Measurements from ENCODE around the gene ICE1.
"Not testable (repeated sequence)": the region's sequence is repeated elsewhere in the genome, so short reads cannot be mapped to it uniquely, and the experiment has no call there.

The ICE1 gene

DNA sequence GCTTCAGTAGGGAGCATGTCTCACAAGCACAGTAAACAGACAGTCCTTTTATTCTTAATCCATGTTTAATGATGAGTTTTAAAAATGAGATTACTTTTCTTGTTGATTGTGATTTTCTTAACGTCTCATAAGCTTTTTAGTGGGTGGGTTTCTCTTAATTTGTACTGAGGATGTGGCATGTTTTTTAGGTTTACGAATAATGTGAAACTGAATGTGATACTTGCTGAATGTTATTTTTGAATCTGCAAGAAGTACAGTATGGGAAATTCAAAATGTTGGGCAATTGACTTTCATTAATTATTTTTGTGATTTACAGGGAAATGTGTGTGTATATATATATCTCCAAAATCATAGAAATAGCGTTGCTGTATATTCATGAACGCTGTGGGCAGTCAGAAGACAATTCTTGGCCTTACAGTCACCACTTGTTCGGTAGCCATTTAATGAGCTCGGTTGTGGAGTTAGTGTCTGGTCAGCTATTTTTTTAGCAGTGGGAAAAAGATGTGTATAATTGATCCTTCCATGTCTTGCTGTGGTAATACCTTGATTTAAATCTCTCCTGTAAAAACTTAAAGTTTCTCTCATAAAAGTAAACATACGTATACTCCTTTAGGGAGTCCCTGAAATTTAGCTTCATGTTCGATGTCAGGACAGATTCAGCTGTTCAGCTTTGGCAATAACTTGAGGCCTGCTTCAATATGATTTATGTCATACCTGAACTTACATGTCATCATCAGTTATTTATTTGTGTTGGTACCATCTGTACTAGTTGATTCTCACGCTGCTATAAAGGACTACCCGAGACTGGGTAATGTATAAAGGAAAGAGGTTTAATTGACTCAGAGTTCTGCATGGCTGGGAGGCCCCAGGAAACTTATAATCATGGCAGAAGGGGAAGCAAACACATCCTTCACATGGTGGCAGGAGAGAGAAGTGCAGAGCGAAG, 15.0 kb downstream of the ICE1 start:
- DNase-seq (ENCODE audit: low read depth) = no peak

DNA sequence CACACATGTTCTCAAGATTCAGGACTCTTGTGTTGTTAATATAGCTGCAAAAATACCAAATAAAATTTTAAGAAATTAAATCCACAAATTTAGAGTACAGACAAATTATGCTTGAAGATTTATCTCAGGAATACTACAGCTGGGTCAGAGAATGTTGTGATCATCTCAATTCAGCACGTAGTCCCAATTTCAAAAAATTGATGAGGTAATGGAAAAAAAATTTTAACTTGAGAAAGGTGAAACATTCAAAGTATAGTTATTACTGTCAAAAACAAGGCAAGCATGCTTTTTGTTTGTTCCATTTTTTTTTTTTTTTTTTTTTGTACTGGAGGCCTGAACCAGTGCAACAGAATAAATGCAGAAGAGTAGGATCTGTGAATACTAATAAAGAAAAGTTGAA, 29.4 kb downstream of the ICE1 start:
- no peak for DNase-seq (ENCODE audit: low read depth)

DNA sequence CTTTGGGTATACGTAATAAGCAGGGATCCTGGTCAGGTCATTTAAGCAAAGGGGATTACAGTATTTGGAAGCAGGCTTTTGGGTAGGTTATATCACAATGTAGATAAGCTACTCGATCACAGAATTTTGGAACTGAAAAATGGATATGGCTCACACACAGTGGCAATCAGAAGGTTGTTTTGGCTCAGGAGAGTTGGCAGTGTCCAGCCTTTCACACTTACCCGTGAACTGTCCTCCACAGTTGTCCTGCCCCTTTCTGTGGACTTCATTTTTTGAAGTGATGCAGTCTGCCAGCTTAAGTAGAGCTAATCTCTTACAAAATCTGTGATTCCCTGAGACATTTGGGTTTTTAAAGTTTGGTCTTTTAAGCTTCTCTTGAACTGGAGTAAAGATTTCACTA, 30.7 kb downstream of the ICE1 start:
- DNase-seq (ENCODE audit: low read depth) = no peak

DNA sequence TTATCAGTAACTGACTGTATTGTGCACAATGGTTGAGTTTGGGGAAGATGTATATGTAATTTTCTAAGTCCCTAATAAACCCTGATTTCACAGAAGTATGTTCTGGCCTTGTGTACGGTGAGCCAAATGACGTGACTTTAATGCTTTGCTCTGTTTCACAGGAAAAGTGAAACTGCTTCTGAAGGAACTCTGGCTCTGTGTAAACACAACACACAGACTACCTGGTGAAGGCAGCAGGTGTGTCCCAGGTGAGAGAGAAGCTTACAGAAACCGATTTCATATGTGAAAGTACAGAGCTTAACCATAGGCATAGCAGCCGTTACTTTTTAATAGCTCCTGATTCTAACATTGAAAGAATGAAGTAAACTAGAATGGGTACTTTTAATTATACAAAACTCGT, 31.9 kb downstream of the ICE1 start:
- DNase-seq (ENCODE audit: low read depth) = no peak

DNA sequence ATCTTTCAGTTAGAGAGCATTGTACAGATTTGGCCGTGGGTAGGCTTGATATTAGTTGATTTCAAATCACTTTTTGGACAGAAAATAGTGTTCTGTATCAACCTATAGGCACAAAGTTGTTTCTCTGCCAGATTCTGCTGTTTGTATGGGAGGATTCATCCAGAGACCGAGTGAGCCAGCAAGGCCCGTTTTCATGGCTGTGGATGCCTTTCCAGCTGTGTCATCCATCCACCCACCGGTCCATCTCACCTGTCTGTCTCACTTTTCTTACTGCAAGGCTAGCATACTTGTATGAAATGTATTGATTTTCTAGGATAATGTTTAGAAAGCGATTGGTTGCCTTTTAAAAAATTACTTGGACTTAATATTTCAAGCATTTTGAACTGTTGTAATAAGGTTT, 34.4 kb downstream of the ICE1 start:
- DNase-seq (ENCODE audit: low read depth) = no peak

DNA sequence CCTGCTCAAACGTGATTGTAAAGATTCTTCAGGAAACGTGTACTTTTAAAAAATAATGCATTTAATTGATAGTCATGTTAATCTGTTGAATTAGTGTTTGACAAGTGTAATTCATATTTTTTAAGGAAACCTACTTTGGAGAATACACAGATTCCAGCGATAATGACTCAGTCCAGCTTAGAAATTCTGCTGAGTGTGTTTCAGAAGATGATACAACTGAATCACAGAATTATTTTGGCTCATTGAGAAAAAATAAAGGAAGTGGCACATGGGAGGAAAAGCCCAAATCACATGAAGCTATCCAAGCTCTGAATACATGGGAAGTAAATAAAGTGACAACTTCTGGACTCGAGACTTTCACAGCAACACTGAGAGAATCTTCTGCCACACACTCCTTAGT, 37.8 kb downstream of the ICE1 start:
- DNase-seq (ENCODE audit: low read depth) = no peak

DNA sequence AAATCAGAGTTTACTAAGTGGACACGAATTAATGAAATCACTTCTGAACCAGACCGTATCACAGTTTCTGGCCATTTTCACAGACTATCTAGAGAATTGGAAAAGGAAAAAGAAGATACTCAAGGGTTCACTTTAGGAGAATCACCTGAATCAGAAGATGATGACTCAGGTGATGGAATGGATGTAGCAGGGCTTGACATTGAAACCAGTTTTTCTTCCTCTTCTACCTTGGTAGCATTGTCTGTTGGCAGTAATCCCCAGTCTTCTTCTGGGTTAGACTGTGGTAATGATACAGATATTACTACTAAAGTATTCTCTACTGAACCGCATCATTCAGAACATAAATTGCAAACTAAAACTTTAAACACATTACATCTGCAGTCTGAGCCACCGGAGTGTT, 38.5 kb downstream of the ICE1 start:
- DNase-seq (ENCODE audit: low read depth) = no peak

DNA sequence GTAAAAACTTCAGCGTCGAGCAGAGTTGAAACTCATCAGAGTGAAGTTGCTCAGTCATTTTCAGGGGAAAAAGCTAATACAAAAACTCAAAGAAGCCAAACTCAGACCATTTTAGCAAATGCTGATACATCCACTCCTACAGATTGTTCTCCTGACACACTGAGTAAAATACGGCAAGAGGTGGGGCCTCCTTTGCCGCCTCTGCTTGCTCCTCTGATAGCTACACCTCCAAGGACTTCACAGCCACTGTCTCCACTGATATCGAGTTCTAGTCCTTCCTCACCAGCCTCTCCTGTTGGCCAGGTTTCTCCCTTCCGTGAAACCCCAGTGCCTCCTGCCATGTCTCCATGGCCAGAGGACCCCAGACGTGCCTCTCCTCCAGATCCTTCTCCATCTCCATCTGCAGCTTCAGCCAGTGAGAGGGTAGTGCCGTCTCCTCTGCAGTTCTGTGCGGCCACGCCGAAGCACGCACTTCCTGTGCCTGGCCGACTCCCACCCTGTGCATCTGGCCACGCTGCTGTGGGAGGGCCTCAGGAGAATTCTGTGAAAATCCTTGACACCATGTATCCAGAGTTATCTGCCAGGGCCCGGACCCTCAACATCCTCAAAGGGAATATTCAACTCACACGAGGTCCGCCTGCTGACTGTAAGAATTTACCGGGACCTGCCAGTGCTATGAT, 41.7 kb downstream of the ICE1 start:
- DNase-seq (ENCODE audit: low read depth) = no peak

DNA sequence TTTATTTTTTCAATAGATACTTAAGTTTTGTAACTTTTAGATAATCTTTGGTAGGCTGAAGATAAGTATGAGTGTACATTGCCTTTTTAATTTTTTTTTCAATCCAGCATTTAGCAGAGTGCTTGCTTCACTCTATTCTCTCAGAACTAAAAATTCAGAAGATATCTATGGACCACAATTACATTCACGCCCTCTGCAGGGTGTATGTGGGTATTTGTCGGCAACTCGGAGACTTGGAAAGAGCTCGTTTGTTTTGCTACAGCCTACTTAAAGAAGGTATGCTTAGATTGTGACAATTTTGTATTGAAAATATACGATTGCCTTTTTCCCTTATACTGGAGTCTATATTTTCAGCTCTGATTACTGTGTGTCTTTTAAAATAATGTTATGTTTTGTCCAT, 43.8 kb downstream of the ICE1 start:
- no peak for DNase-seq (ENCODE audit: low read depth)

DNA sequence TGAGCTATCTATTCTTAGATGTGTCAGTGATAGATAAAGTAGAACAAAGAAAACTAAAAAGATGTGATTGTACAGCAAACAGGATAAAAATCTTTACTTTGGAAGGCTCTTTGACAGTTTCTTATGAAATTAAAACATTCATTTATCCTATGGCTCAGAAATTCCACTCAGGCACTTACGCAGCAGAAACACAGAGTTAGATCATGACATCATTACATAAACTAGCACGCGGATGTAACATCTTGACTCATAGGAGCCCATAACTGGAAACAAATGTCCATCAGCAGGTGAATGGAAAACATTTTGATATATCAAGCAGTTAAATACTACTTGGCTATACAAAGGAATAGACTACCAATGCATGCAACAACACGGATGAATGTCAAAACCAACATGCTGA, 45.3 kb downstream of the ICE1 start:
- DNase-seq (ENCODE audit: low read depth) = peak; percentile 79

DNA sequence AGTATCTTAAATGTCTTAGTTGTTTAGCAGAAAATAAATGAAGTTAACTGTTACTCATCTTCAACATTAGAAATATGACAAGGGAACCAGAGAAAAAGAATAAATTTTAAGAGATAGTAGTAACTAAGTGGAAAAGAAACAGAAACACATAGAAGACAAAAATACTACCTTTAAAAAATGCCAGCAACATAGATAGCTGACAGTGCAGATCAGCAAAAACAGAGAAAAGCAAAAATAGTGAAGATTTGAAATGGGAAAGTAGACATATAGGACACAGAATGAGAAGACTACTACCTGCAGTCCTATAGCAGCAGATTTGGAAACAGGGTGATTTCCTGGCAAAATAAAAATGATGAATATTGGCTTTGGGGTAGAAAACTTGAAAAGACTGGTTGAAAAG, 48.5 kb downstream of the ICE1 start:
- DNase-seq (ENCODE audit: low read depth) = no peak

DNA sequence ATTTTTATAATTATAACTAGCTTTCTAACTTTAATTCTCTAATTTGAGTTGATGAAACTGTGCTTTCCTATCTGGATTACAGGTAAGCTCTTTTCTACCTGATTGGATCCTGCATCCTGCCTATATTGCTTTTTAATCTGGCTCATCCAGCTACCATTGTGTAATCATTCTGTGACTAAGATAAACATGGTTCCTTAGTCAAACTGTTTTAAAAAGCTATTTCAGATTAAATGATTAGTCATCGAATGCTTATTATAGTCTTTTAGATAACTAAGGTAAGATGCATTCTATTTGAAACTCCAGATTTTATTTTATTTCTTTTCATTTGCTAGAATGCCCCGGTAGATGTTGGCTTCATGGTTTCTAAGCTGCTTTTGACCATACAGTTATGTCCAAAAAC, 50.7 kb downstream of the ICE1 start:
- DNase-seq (ENCODE audit: low read depth) = peak; percentile 50

DNA sequence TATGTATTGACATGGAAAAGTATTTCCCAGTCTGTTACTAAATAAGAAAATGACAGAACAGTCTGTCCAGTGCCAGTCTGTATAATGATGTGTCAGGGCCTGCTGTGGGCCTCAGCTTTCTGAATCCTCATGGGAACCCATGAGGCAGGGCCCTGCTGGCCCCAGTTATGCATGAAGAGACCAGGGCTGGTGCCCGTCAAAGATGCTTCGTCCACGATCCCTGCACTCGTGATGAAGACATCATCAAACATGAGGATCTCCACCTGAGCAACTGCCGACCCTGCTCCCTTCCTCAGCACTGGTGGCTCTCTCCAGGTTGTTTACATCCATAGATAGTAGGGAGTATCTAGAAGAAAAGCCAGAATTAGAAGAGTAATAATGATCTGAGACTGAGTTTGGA, 52.5 kb downstream of the ICE1 start:
- DNase-seq (ENCODE audit: low read depth) = no peak

DNA sequence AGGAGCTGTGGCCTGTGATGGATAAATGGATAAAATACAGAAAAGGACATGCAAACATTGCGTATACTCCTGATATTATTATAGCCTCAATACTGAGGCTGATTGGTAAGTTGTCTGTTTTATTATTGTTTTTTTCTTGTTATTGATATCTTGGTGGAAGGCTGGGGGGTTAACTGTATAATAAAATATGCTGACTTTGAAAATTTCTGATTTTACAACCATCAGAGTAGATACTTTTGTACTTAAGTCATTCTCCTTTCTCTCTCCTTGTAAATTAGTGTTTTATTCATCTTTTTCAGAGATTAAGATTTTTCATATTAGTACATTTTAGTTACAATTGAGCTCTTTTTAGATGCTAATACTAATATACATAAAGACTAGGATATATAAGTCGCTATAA, 53.5 kb downstream of the ICE1 start:
- DNase-seq (ENCODE audit: low read depth) = no peak

DNA sequence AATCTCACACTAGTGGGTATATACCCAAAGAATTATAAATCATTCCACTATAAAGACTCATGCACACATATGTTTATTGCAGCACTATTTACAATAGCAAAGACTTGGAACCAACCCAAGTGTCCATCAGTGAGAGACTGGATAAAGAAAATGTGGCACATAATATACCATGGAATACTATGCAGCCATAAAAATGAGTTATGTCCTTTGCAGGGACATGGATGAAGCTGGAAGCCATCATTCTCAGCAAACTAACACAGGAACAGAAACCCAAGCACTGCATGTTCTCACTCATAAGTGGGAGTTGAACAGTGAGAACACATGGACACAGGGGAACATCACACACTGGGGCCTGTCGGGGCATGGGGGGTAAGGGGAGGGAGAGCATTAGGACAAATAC, 57.1 kb downstream of the ICE1 start:
- DNase-seq (ENCODE audit: low read depth) = not testable (repeated sequence)

DNA sequence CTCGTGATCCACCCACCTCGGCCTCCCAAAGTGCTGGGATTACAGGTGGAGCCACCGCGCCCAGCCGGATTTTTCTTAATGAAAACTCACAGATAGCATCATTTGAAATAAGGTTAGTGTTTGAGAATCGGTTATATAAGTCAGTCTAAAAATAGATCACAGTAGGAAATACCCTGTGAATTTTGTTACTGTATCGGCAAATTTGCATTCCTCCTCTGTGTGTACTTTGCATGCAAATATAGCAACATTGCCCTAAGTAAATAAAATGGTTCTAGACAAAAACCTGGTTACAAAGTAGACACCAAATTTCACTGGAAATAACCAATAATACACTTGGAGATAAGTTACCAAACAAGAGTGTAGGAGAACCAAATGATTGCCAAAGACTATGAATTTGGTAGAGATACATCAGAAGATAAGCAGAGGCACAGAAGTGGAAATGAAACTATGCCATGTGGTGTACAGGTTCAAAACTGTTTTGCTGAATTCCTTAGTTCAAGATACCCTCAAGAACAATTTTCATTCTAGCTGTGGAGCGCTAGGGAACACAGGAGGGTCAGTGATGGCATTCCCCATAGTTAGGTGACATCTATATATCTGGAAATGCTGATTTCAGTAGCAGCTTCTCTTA, 58.1 kb downstream of the ICE1 start:
- no peak for DNase-seq (ENCODE audit: low read depth)

DNA sequence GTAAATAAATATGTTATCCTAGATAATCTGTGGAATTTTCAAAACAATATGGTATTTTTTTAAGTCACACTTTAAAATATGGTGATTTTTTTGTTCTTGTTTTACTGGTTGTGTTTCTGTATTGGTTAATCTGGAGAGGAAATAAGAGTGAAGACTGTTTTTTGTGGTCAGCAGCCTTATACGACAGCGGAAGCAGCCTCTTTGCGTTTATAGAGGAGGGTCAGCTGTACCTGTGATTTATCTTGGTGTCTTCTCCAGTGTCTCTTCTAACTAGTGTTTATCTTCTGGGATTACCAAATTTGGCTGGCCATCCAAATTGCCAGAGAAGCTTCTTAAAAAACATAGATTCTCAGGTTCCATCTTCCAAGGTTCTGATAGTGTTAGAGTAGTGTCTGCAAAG, 58.7 kb downstream of the ICE1 start:
- DNase-seq (ENCODE audit: low read depth) = no peak

DNA sequence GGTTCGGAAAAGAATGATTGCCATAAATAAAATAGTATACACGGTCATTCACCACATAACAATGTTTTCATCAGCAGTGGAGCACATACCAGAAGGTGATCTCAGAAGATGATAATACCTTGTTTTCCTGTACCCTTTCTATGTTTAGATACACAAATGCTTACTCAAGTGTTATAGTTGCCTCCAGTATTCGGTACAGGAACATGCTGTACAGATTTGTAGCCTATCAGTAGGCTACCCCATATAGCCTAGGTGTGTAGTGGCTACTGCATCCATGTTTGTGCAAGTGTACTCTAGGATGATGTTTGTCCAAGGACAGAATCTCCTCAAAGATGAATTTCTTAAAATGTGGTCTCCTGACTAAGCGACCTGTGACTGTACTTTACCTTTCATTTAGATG, 59.2 kb downstream of the ICE1 start:
- DNase-seq (ENCODE audit: low read depth) = peak; percentile 25

DNA sequence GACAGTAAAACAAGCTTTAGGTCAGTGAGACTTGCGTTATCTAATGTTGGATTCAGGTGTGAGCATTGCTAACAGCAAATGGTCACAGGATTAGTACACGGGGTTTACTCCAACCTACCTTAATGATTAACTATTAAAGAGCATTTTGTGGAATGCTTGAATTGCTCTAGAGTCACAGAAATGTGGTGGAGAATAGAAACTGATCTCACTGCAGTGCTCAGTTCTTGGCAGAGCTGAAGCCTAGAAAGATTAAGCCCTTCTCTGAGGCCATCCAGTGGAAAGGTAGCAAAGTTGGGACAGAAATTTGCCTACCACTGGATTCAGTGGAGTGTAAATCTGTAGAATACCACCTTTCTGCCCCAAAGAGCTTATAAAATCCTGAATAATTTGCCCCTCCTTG, 60.9 kb downstream of the ICE1 start:
- DNase-seq (ENCODE audit: low read depth) = no peak

DNA sequence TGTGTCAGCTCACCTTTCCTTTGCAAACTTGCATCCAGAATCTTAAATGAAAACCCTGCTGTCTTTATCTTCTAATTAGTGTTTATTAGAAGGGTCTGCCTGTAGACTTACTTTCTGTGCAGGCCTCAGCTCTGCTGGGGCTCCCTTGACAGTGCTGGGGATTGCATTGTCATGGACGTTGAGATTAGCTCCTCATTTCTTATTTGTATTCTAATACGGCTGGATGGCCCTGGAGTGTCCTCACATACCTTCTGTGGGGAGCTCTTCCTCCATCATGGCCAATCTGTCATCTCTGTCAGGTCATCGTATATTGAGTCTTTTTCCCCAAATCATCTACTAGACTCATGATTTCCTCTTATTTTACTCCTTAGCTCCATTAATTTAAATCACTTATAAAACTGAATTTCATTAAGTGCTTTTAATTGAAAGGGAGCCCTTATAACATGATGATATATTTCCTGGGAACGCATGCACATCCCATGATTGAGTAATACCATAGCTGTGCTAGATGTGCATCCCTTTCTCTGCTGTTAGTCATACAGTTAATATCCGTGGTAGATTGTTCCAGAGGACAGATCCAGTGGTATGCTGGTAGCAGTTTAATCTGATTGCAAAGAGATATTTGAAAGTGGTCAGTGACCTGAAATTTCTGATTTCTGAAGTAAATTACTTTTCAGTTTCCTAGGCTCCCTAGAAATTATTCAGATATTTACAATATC, 61.6 kb downstream of the ICE1 start:
- DNase-seq (ENCODE audit: low read depth) = peak; percentile 82

DNA sequence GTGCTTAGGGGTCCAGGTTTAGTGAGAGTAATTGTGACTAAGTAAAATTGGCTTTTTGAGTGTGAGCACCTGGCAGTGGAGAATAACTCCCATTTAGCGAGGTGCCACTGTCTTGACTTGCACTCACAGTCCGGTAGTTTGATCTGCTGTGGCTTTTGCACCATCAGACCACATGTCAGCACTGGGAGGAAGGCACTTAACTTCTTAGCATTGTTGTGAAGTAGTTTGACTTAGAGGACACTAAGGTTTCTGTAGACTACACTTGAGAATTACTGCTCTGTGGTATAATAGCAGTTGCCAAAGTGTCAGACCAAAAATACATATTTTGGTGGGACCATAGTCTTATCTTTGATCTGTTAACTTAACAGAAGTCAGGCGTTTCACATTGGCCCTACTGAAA, 63.6 kb downstream of the ICE1 start:
- DNase-seq (ENCODE audit: low read depth) = no peak

DNA sequence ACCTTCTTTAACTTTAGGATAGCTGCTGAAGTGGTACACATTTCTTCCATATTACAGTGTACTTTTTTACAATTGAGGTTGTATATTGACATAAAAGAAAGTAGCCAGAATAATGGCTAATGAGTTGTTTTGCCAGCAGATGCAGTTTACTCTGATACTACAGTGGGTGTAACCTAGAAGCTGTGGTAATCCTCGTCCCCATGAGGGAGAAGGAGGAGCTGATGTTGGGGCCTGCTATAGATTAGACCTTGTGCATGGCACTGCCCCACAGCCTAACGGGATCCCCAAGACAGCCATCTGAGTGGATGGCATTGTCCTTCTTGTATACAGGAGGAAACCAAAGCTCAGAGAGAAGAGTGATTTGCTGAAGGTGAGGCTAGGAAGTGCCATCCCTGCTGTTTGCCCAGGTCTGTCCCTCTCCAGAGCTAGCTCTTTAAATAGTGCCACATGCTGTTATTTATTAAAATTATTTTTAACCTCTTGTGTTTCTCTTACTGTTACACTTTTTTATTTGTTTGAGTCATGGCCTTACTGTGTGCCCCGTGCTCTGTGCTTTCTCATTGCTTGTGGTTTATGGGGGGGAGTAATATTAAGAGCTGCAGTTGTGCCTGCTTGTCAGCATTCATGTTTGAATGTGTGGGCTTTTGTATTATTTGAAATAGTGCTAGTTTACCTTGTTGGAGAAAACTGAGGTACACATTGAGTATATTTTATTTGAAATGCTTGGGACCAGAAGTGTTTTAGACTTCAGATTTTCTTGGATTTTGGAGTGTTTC, 65.3 kb downstream of the ICE1 start:
- peak; percentile 34 for DNase-seq (ENCODE audit: low read depth)

Measured in iris pigment epithelial cell (primary cell).